HG03571 (cell line): ENCODE results near the gene TSPAN7.

Experiments used
- ATAC-seq: cut with Tn5 transposase; IDR thresholded peaks from one replicate; pipeline ENCODE4 v1.9.1; 2021; ENCODE audit not compliant: unreplicated experiment

The TSPAN7 gene

DNA sequence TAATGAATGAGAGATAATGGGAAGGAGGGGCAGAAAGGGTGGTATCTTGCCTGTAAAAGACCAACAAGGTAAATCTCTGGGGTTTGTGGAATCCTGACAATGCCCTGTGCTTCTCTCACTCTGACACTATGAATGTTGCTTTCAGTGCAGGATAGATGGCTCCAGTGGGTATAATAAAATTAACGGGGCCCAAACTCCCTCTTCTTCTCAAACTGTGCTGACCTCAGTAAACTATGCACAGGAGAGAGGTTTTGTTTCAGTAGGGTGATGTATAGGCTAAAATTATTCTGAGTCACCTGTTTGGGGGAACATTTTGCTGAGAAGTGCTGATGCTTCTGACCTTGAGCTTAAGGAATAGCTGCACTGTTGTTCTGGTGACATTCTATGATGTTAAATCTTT, 82.6 kb downstream of the TSPAN7 start:
- no peak for ATAC-seq

DNA sequence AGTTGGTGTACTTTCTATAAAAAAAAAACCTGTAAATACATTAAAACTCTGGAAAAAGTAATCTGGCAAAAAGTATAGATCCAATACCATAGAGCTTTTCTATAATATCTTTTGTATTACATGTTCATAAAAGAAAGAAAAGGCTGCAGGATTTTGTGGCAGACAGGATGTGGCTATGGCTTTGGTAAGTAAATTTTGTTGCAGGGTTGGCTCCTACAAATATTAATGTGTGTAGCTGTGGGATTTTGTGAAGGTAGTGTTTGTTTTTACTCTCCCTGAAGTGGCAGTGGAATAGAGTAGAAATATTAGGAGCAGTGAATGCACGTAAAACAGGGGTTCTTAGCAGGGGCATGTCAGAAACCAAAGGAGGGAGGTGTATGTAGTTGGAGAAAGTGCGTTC, 84.8 kb downstream of the TSPAN7 start:
- ATAC-seq = no peak

- no peak for ATAC-seq
These were observed 87.9 kb downstream of the TSPAN7 start for GRCh38 chrX:38649221-38649620.

GRCh38 chrX:38649674-38650647, 88.6 kb downstream of the TSPAN7 start:
- no peak for ATAC-seq

- ATAC-seq = no peak
These were observed 90.6 kb downstream of the TSPAN7 start for GRCh38 chrX:38651625-38652601.

DNA sequence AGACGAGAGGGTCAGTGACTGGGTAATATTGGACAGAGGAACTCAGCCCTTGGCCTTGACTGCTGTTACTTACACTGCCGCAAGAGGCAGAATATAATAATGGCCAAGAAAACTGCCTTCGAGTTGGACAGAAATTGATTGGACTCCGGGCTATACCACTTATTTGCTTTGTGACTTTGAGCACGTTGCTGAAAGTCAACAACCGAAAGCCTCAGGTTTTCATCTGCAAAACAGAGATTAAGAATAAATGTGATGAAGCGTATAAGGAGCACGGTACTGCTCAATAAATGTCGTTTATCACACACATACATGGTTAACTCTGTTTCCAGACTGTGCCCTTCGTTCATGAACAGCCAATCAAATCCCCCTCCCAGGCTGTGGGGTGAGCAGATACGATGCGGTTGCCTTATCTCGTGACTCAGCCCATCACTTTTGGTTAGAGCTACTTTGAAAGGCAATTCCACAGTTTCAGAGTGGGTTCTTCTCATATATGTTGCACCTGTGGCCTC, 91.6 kb downstream of the TSPAN7 start:
- ATAC-seq = no peak

- ATAC-seq = no peak
These were observed 93.0 kb downstream of the TSPAN7 start for GRCh38 chrX:38654302-38654701.

- ATAC-seq = no peak
These were observed 95.1 kb downstream of the TSPAN7 start for GRCh38 chrX:38656350-38656915.

- no peak for ATAC-seq
These were observed 96.2 kb downstream of the TSPAN7 start for GRCh38 chrX:38657562-38657961.

DNA sequence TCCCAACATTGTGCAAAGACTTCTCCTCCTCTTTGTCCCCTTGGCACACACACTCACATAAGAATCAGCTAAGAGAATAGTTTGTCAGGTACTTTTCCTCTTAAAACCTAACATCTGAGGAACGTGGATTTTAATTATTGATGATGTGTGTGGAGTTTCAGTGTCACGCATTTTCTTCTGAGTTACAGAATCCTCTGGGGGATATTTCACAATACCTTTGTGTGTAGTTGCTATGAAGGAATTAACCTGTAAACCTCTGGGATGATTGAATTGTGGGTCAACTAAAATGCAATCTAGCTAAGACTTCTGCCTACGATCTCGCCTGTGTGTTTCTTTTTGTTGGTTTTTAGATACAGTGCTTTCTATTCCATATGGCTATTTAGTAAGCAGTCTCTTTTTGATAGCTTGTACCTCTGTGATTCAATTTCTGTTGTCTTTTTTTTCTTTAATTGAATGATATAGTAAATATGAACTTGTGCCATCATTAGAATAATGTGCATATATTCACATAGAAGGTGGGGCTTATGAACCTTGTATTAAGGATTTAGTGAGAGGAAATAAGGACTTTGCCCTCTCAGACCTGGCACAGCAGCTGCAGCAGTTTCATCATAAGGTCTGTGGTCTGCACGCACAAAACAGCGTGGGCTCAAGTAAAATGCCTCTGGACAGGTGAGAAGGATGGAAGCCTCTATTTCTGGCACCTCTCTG, 99.2 kb downstream of the TSPAN7 start:
- no peak for ATAC-seq

DNA sequence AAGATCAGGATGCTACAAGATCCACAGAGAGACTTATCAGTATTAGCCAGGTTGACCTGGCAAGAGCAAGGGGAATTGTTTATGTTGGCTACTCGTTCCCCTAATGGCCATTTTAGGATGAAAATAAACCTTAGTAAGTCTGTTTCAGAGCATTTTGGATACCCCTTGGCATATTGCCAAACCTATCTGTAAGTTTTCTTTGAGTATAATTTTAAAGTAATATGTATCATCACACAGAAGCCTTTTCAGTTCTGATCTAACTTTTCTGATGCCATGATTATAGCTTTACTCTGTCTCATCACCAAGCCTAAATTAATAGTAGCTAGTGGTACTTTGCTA, 99.7 kb downstream of the TSPAN7 start:
- no peak for ATAC-seq

DNA sequence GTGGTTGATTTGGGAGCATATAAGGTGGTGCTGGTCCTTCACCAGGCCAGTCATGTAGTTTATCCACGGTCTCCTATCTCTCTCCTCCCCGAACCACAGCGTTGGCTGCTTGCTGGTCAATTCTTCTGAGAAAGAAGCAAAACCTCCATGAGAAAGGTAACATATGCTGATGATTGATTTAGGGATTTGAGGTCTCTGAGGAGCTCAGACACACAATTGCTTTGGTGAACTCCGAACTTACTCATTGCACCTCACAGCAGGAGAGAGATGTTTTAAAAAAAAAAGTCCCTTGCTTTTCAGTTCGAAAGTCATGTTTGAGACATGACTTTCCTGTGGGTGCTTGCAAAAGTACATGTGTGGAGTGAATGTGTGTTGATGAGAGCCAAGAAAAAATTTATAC, 100.2 kb downstream of the TSPAN7 start:
- ATAC-seq = no peak

- no peak for ATAC-seq
These were observed 101.3 kb downstream of the TSPAN7 start for GRCh38 chrX:38662640-38663039.

DNA sequence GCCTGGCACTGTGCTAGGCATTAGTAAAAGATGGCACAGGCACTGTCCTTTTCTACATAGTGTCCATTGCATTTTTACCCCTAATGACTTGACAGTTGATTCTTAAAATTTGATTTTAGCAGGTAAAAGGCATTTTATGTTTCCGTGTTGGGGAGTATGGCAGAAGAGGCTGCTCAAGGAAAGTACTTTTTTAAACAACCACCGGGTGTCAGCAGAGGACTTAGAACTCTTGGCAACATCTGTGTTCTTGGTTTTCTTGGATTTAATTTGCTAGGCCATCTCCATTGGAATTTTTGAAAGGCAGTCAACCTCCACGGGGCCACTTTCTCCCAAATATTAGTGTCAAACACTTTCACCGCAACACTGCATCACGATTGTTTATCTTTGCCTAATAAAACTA, 102.9 kb downstream of the TSPAN7 start:
- no peak for ATAC-seq

- ATAC-seq = no peak
These were observed 105.6 kb downstream of the TSPAN7 start for GRCh38 chrX:38666909-38667308.

GRCh38 chrX:38668771-38669170, 107.4 kb downstream of the TSPAN7 start:
- no peak for ATAC-seq

DNA sequence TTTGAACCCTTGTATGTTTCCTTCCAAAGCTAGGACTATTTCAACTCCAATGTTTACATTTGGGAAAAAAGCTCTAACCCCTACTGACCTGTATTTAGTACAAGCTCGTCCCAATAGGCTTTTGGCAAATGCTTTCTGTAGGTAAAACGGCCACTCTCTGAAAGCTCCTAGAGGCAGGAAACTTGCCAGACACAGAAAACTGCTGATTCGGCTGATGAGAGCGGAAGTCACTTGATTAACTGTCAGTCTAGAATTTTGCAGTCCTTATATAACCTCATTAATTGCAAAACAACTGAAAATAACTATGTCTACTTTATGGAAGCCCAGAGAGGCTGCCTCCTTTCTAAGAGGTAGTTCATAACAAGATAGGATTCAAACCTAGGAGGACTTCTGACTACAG, 108.1 kb downstream of the TSPAN7 start:
- ATAC-seq = no peak

GRCh38 chrX:38672646-38673045, 111.3 kb downstream of the TSPAN7 start:
- ATAC-seq = no peak

DNA sequence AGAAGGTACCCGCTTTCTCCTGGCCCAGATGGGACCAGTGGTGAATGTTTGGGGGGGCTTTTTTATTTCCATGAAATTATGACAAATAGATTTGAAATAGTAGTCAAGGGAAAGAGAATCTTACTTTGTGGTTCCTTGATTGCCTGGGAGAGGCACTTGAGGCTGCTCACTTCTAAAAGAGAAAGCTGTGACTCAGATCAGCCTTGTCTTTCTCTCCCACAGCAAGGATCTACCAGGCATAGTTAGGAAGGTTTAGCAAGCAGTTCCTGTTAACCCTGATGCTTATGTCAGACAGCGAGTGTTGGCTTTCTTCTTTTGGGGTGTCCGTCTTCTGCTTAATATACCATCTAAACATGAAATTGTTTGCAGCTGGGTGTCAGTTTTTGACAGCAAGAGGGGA, 114.5 kb downstream of the TSPAN7 start:
- no peak for ATAC-seq

- ATAC-seq = no peak
These were observed 116.8 kb downstream of the TSPAN7 start for GRCh38 chrX:38678183-38678582.

DNA sequence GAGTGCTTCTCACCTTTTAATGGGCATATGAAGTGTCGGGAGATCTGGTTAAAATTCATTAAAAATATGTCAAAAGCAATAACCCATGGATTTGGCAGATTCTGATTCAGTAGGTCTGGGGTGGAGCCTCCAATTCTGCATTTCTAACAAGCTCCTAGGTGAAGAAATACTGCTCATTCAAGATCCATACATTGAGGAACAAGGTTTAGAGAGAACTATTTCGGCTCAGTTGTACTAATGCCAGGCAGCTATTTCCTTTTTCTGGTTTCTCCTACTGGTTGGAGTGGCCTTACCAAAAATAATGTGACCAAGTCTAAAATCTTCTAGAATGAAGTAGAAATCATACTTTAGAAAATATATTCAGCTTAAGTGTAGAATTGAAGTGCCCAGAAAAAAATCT, 117.5 kb downstream of the TSPAN7 start:
- ATAC-seq = no peak
